Stimulated activated effector memory CD8-positive, alpha-beta T cell treated with anti-CD3 and anti-CD28 coated beads, Interleukin-12 subunit alpha, Interleukin-12 subunit beta, amount 100 ng/mL, for 72 hours (primary cell): Measurements from ENCODE around the gene TM2D3.

Experiments used
- ATAC-seq: fragments of 150-1000 bp; cut with Tn5 transposase; 2 replicates; pipeline ENCODE4 v1.10.0; 2021
- DNase-seq, 2 donors: peaks; one replicate each; pipeline ENCODE4 v3.0.0; 2021 to 2022; ENCODE audit warnings: low spot score in 2 of 2
- H3K27ac Mint-ChIP-seq: one replicate; pipeline ENCODE4 v1.8.0; 2022; ENCODE audit warnings: mild to moderate bottlenecking, mixed read lengths
- H3K36me3 Mint-ChIP-seq: one replicate; pipeline ENCODE4 v1.8.0; 2022; ENCODE audit warnings: mild to moderate bottlenecking, mixed read lengths
- H3K4me1 Mint-ChIP-seq: one replicate; pipeline ENCODE4 v1.8.0; 2022; ENCODE audit warnings: mixed read lengths
- H3K4me3 Mint-ChIP-seq: one replicate; pipeline ENCODE4 v1.8.0; 2022; ENCODE audit warnings: mild to moderate bottlenecking, mixed read lengths
- H3K9me3 Mint-ChIP-seq: one replicate; pipeline ENCODE4 v1.8.0; 2022; ENCODE audit warnings: mixed read lengths

TM2D3 gene

GRCh38 chr15:101619615-101619865 is 32.6 kb downstream of the TM2D3 start:
- no peak for ATAC-seq
- H3K27ac Mint-ChIP-seq = no peak overlapping the region
- H3K4me1 Mint-ChIP-seq = peaks cover 28% of the 10 kb centered on the region
- peaks cover 5% of the 10 kb centered on the region for H3K36me3 Mint-ChIP-seq
- no peaks in the 10 kb centered on the region for H3K9me3 Mint-ChIP-seq
- no peak overlapping the region for H3K4me3 Mint-ChIP-seq
- no peak for DNase-seq

DNA sequence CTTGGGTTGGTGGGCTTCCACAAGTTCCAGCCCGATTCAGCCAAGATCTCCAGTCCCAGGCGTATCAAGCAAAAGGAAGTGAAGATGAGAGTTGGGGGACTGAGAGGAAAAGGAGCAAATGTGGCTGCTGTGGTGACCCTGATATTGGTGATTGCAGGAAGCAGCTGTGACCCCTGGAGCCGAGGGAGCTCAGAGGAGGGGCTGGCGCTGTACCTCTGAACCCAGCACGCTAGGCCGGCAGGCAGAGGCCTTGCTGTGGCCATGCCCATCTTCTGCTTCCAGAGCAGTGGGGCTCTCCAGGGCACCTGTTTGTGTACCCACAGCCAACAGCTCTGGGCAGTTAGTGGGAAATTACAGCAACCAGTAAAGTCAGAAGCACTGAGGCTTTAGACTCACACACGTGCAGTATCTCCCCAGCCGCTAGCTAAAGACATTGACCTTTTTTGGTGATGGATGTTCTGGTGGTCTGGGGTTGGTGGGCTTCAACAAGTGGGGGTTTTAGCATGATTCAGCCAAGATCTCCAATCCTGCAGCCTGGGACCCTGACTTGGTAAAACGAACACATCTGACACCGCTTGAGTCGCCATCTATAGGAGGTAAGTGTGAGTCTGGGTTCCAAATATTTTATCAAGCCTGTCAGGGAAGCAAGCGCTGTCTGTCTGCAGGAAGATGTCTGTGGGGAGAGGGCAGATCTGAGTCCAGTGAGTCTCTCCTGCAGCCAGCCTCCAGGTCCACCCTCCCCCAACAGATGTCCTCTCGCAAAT is 33.1 kb downstream of the TM2D3 start:
- Mint-ChIP-seq H3K4me1 (peaks cover 25% of the 10 kb centered on the region), H3K9me3 (no peaks in the 10 kb centered on the region), H3K36me3 (peaks cover 5% of the 10 kb centered on the region), H3K4me3 (no peak overlapping the region), H3K27ac (peak overlapping the region; percentile 18)
- no peak for ATAC-seq
- peak in 1 of 2 donors; percentile 38 for DNase-seq

DNA sequence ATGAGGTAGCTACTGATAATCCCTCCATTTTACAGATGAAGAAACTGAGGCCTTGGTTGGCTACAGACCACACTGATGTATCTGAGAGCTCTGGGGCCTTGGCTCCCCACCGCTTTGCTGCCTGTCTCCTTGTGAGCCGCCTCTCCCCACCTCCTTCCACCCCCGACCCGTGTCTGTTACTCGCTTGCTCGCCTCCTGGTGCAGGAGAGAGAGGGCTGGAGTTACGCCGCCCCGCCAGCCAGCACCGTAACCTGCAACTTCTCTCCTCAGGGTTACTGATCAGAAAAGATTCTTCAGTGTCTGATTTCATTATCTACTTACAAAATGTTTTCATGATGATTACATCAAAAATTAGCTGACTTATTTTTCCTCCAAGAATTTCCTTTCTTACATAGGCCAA is 34.1 kb downstream of the TM2D3 start:
- ATAC-seq = no peak
- DNase-seq = peak in 1 of 2 donors; percentile 22
- Mint-ChIP-seq H3K4me3 (no peak overlapping the region), H3K27ac (peak overlapping the region; percentile 18), H3K4me1 (peaks cover 16% of the 10 kb centered on the region), H3K36me3 (peaks cover 5% of the 10 kb centered on the region), H3K9me3 (no peaks in the 10 kb centered on the region)

- DNase-seq = peak in 1 of 2 donors; percentile 33
- H3K27ac Mint-ChIP-seq = no peak overlapping the region
- H3K36me3 Mint-ChIP-seq = peaks cover 5% of the 10 kb centered on the region
- H3K4me1 Mint-ChIP-seq = peaks cover 15% of the 10 kb centered on the region
- no peak for ATAC-seq
- H3K4me3 Mint-ChIP-seq = no peak overlapping the region
- no peaks in the 10 kb centered on the region for H3K9me3 Mint-ChIP-seq
Measured at GRCh38 chr15:101617390-101617965, 34.7 kb downstream of the TM2D3 start.

GRCh38 chr15:101615986-101616848 is 36.0 kb downstream of the TM2D3 start:
- DNase-seq (peak in 1 of 2 donors; percentile 26), ATAC-seq (no peak)
- no peak overlapping the region for H3K27ac Mint-ChIP-seq
- peaks cover 15% of the 10 kb centered on the region for H3K4me1 Mint-ChIP-seq
- no peaks in the 10 kb centered on the region for H3K9me3 Mint-ChIP-seq
- peaks cover 5% of the 10 kb centered on the region for H3K36me3 Mint-ChIP-seq
- no peak overlapping the region for H3K4me3 Mint-ChIP-seq

- H3K4me3 Mint-ChIP-seq = no peak overlapping the region
- peaks cover 5% of the 10 kb centered on the region for H3K36me3 Mint-ChIP-seq
- DNase-seq = peak in 1 of 2 donors; percentile 41
- peaks cover 10% of the 10 kb centered on the region for H3K4me1 Mint-ChIP-seq
- peak; percentile 11 for ATAC-seq
- no peak overlapping the region for H3K27ac Mint-ChIP-seq
- H3K9me3 Mint-ChIP-seq = no peaks in the 10 kb centered on the region
Measured at GRCh38 chr15:101615414-101615985, 36.7 kb downstream of the TM2D3 start.

- Mint-ChIP-seq H3K36me3 (peaks cover 5% of the 10 kb centered on the region), H3K4me1 (peaks cover 9% of the 10 kb centered on the region), H3K9me3 (no peaks in the 10 kb centered on the region), H3K27ac (no peak overlapping the region), H3K4me3 (no peak overlapping the region)
- DNase-seq (peak in 1 of 2 donors; percentile 40), ATAC-seq (no peak)
Measured at GRCh38 chr15:101614761-101615160, 37.4 kb downstream of the TM2D3 start.

DNA sequence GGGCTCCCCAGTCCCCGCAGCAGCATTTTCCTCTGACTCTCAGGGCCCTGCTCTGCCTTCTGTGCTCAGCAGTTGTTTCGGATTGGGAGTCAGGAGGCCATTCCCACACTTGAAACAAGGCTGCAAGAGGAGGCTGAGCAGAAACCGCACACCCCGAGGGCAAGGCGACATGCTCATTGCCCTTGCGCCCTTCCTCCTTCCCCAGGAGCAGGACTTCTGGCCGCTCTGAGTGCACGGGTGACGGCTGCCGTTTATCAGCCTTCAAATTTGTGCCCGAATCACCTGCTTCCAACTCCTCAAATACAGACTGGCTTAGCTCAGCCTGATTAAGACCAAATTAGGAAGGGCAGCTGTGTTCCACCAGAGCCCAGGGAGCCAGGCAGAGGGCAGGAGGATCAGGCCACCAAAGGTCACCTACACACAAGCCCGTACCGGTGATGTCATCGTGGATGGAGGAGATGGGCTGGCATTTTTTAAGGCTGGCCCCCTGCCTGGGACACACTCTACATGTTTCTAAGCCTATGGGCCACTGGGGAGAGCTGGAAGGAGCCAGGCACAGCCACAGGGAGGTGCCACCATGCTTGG is 38.1 kb downstream of the TM2D3 start:
- DNase-seq (peak in 1 of 2 donors; percentile 28), ATAC-seq (no peak)
- peaks cover 9% of the 10 kb centered on the region for H3K4me1 Mint-ChIP-seq
- H3K9me3 Mint-ChIP-seq = no peaks in the 10 kb centered on the region
- H3K4me3 Mint-ChIP-seq = no peak overlapping the region
- no peak overlapping the region for H3K27ac Mint-ChIP-seq
- H3K36me3 Mint-ChIP-seq = peaks cover 5% of the 10 kb centered on the region

GRCh38 chr15:101613130-101614000 is 38.8 kb downstream of the TM2D3 start:
- H3K36me3 Mint-ChIP-seq = peaks cover 5% of the 10 kb centered on the region
- peaks cover 9% of the 10 kb centered on the region for H3K4me1 Mint-ChIP-seq
- peak in 1 of 2 donors; percentile 43 for DNase-seq
- no peak overlapping the region for H3K4me3 Mint-ChIP-seq
- ATAC-seq = no peak
- H3K9me3 Mint-ChIP-seq = no peaks in the 10 kb centered on the region
- H3K27ac Mint-ChIP-seq = no peak overlapping the region

DNA sequence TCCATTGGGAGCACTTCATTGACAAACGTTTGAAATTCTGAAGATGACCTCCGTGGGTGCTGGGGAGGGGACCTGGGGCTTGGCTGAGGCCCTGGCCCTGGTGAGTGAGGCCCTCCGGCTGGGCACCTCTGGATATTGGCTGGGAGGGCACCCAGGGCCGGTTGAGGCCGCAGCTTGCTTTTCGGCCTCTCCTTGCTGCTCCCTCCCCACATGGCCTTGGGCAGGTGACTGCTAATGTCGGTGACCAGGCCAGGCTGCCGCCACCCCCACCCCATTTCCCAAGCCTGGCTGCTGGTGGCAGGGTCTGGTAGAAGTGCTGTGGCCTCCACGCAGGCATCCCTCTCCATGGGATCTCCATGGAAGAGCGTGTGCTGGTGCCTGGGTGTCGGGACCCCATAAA is 39.5 kb downstream of the TM2D3 start:
- Mint-ChIP-seq H3K4me3 (no peak overlapping the region), H3K9me3 (no peaks in the 10 kb centered on the region), H3K36me3 (peaks cover 5% of the 10 kb centered on the region), H3K27ac (no peak overlapping the region), H3K4me1 (peaks cover 9% of the 10 kb centered on the region)
- ATAC-seq (no peak), DNase-seq (peak in 1 of 2 donors; percentile 29)

DNA sequence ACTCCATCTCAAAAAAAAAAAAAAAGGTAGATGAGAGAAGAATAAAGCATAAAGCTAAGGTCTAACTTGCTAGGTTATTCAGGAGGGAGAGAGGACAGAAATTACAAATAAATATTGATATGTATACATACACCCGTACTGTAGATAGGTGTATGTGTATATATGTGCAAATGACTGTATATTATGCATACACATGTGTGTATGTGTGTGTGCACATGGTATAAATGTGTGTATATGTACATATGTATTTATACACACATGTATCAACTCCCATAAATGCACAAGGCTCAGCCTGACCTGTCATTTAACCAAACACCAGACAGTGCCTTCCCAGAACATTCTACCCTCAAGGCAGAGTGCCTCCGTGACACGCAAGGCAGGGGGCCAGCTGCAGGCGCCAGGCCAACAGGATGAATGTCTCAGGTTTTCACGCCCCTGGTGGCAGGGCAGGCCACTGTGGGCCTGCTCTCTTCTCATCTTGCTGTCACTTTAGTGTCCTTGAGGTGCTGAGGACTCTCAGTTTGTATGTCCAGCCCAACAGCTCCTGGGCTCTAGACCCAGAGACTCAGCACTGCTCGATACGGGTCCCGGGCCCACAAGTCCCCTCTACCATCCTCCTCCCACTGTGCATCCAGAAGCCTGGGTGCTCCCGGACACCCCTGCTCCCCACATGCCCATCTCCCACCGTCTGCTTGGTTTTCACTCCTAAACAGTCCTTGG is 40.4 kb downstream of the TM2D3 start:
- peaks cover 5% of the 10 kb centered on the region for H3K36me3 Mint-ChIP-seq

GRCh38 chr15:101611007-101611406 is 41.2 kb downstream of the TM2D3 start:
- H3K4me3 Mint-ChIP-seq = no peak overlapping the region
- peaks cover 6% of the 10 kb centered on the region for H3K4me1 Mint-ChIP-seq
- ATAC-seq (no peak), DNase-seq (peak in 1 of 2 donors; percentile 32)
- no peaks in the 10 kb centered on the region for H3K9me3 Mint-ChIP-seq
- peak overlapping the region; percentile 37 for H3K27ac Mint-ChIP-seq
- H3K36me3 Mint-ChIP-seq = peaks cover 5% of the 10 kb centered on the region

More for the DNA sequence above, 40.4 kb downstream of the TM2D3 start:
- Mint-ChIP-seq H3K4me3 (no peak overlapping the region), H3K9me3 (no peaks in the 10 kb centered on the region), H3K27ac (peak overlapping the region; percentile 37), H3K4me1 (peaks cover 9% of the 10 kb centered on the region)
- no peak for ATAC-seq
- peak in 1 of 2 donors; percentile 30 for DNase-seq

GRCh38 chr15:101610611-101611000 is 41.6 kb downstream of the TM2D3 start:
- H3K4me1 Mint-ChIP-seq = peaks cover 2% of the 10 kb centered on the region
- H3K36me3 Mint-ChIP-seq = peaks cover 1% of the 10 kb centered on the region
- peak; percentile 14 for ATAC-seq
- no peak overlapping the region for H3K4me3 Mint-ChIP-seq
- DNase-seq = peak in 1 of 2 donors; percentile 17
- no peaks in the 10 kb centered on the region for H3K9me3 Mint-ChIP-seq
- no peak overlapping the region for H3K27ac Mint-ChIP-seq
